Panc1 (cell line): ENCODE results near the gene EPHB1. TPM values are rescaled to one million over a fixed set of nuclear protein-coding genes. Genes with fewer than 3 reads are reported as not detected.

ENCODE experiments used
- ATAC-seq: fragments of 200-7000 bp; cut with Tn5 transposase; 2 replicates; pipeline ENCODE4 v1.9.1; 2020; ENCODE audit warnings: mild to moderate bottlenecking, moderate library complexity
- BruUV-seq: library from RNA; stranded (reverse); fragments of 400-500 nt; replicated peaks from 2 replicates; lab custom pipeline; 2021; lab: Mats Ljungman, UMichigan
- CTCF ChIA-PET: fragments of 300-600 bp; sonication (Branson Sonifier 250); formaldehyde crosslinking; loops from one replicate; lab custom pipeline; 2022; ENCODE audit warnings: antibody characterized with exemption; lab: Charles Lee
- POLR2A ChIA-PET: fragments of 300-600 bp; sonication (Branson Sonifier 250); formaldehyde crosslinking; loops from one replicate; lab custom pipeline; 2022; ENCODE audit warnings: antibody characterized with exemption; lab: Charles Lee
- DNase-seq: peaks from one replicate; pipeline ENCODE4 v3.0.0-alpha.2; 2010; ENCODE audit warnings: low read depth, low spot score
- H3K27ac ChIP-seq: 2 replicates; pipeline ENCODE4 v1.5.1; 2011; ENCODE audit warnings: mild to moderate bottlenecking, low read length, inconsistent platforms
- H3K27me3 ChIP-seq: fragments of 200-500 bp; sonication (Bioruptor generic); 2 replicates; pipeline ENCODE4 v1.6.0; 2014; ENCODE audit warnings: low read length, inconsistent platforms; ENCODE audit not compliant: control insufficient read depth, insufficient read depth
- H3K36me3 ChIP-seq: fragments of 200-500 bp; sonication (Bioruptor generic); 2 replicates; pipeline ENCODE4 v1.5.1; 2014; ENCODE audit warnings: inconsistent platforms, mild to moderate bottlenecking, low read length, moderate library complexity; ENCODE audit not compliant: control insufficient read depth, insufficient read depth
- H3K4me1 ChIP-seq: 2 replicates; pipeline ENCODE4 v1.5.1; 2011; ENCODE audit warnings: inconsistent platforms, mild to moderate bottlenecking, low read length, moderate library complexity; ENCODE audit not compliant: control insufficient read depth, insufficient read depth
- H3K4me3 ChIP-seq, 2 experiments: 2 replicates each; pipeline ENCODE4 v1.5.1; 2011 to 2012; ENCODE audit warnings: low read depth in 2 of 2, low read length in 2 of 2, mild to moderate bottlenecking in 2 of 2, inconsistent platforms in 1 of 2, moderate library complexity in 1 of 2
- H3K9me3 ChIP-seq: fragments of 200-500 bp; sonication (Bioruptor generic); 2 replicates; pipeline ENCODE4 v1.5.1; 2014; ENCODE audit warnings: low read depth, mild to moderate bottlenecking, inconsistent platforms, low read length, moderate library complexity; ENCODE audit not compliant: control insufficient read depth, insufficient read depth
- POLR2AphosphoS5 ChIP-seq: IDR thresholded peaks from 2 replicates; pipeline ENCODE4 v1.6.1; 2012; ENCODE audit warnings: mild to moderate bottlenecking, low read depth, low read length, moderate library complexity
- SIN3A ChIP-seq: IDR thresholded peaks from 2 replicates; pipeline ENCODE4 v1.6.1; 2012; ENCODE audit warnings: low read depth, mild to moderate bottlenecking, low read length, moderate library complexity, borderline replicate concordance; ENCODE audit not compliant: insufficient read depth
- TCF7L2 ChIP-seq: IDR thresholded peaks from 2 replicates; pipeline ENCODE4 v1.6.1; 2011; ENCODE audit warnings: mild to moderate bottlenecking, low read depth, low read length, inconsistent platforms
- in situ Hi-C: cut with HindIII; loops from 2 replicates; pipeline ENCODE4 v1.10.0; 2016; ENCODE audit warnings: low sequenced_read_pairs, low pct_unique_long_range_greater_than_20kb
- intact Hi-C: fragments of 100-400 bp; cut with micrococcal nuclease; formaldehyde crosslinking; loops from one replicate; pipeline ENCODE4 v1.10.0; 2022; ENCODE audit not compliant: unreplicated experiment
- total RNA-seq: library from RNA; stranded (reverse); gene quantifications from one replicate; pipeline ENCODE4 v1.2.1, GENCODE V29; 2021; ENCODE audit not compliant: unreplicated experiment
- TF ChIP-seq, protein P1 (sequence below): fragments of 450-650 bp; IDR thresholded peaks from 2 replicates; pipeline ENCODE4 v1.5.1; 2017; ENCODE audit warnings: mild to moderate bottlenecking
- TF ChIP-seq, protein P2 (sequence below), 2 experiments: IDR thresholded peaks; 2 replicates each; pipeline ENCODE4 v1.6.1; 2011 to 2012; ENCODE audit warnings: low read depth in 2 of 2, control low read depth in 1 of 2, low read length in 1 of 2, mild to moderate bottlenecking in 1 of 2, moderate library complexity in 1 of 2; ENCODE audit not compliant: insufficient read depth in 1 of 2

EPHB1 gene
- total RNA-seq, 1 experiment from 2014 or later, result 0.46 TPM

DNA sequence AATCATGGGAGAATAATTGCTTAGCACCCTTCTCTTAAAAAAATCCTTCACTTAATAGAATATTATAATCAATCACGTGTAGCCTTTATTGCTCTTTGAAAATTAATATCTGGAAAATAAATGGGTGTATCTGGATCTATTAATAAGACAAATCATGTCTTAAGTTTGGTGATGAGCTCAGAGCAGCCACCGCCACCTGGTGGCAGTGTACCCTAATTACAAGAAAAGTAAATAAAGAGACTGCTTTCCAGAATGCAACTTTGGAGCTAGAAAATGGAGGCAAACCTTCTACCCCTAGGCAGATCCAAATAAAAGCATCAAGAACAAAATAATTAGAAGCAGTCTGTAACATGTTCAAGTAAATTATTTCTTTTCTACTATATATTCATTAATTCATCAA lies 43.5 kb downstream of the EPHB1 start:
- Histone ChIP-seq H3K9me3 (no peaks in the 10 kb centered on the region), H3K4me1 (no peaks in the 10 kb centered on the region), H3K27ac (no peak overlapping the region), H3K36me3 (no peaks in the 10 kb centered on the region), H3K4me3 (no peak overlapping the region), H3K27me3 (peaks cover 10% of the 10 kb centered on the region)
- ATAC-seq (no peak), DNase-seq (no peak)
- no peak for TF ChIP-seq TCF7L2
- TF ChIP-seq SIN3A, result no peak
- TF ChIP-seq, protein P1, sequence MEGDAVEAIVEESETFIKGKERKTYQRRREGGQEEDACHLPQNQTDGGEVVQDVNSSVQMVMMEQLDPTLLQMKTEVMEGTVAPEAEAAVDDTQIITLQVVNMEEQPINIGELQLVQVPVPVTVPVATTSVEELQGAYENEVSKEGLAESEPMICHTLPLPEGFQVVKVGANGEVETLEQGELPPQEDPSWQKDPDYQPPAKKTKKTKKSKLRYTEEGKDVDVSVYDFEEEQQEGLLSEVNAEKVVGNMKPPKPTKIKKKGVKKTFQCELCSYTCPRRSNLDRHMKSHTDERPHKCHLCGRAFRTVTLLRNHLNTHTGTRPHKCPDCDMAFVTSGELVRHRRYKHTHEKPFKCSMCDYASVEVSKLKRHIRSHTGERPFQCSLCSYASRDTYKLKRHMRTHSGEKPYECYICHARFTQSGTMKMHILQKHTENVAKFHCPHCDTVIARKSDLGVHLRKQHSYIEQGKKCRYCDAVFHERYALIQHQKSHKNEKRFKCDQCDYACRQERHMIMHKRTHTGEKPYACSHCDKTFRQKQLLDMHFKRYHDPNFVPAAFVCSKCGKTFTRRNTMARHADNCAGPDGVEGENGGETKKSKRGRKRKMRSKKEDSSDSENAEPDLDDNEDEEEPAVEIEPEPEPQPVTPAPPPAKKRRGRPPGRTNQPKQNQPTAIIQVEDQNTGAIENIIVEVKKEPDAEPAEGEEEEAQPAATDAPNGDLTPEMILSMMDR, result peak; percentile 57; the same call in 1 of the 2 replicates
- TF ChIP-seq, protein P2, sequence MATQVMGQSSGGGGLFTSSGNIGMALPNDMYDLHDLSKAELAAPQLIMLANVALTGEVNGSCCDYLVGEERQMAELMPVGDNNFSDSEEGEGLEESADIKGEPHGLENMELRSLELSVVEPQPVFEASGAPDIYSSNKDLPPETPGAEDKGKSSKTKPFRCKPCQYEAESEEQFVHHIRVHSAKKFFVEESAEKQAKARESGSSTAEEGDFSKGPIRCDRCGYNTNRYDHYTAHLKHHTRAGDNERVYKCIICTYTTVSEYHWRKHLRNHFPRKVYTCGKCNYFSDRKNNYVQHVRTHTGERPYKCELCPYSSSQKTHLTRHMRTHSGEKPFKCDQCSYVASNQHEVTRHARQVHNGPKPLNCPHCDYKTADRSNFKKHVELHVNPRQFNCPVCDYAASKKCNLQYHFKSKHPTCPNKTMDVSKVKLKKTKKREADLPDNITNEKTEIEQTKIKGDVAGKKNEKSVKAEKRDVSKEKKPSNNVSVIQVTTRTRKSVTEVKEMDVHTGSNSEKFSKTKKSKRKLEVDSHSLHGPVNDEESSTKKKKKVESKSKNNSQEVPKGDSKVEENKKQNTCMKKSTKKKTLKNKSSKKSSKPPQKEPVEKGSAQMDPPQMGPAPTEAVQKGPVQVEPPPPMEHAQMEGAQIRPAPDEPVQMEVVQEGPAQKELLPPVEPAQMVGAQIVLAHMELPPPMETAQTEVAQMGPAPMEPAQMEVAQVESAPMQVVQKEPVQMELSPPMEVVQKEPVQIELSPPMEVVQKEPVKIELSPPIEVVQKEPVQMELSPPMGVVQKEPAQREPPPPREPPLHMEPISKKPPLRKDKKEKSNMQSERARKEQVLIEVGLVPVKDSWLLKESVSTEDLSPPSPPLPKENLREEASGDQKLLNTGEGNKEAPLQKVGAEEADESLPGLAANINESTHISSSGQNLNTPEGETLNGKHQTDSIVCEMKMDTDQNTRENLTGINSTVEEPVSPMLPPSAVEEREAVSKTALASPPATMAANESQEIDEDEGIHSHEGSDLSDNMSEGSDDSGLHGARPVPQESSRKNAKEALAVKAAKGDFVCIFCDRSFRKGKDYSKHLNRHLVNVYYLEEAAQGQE (IDR thresholded peaks at IDR 0.05; ENCODE audit: insufficient read depth in 1 of 2, low read depth in 2 of 2, low read length in 1 of 2), result no peak
- no peak for TF ChIP-seq POLR2AphosphoS5
- intact Hi-C loops (no loop called here), in situ Hi-C loops (no loop called here)
- BruUV-seq, result no TSS peak
- CTCF ChIA-PET, result interaction anchor here (0.6 to 0.9 kb wide), 2 partner anchors 33 to 886 kb away, joined by 3 read pairs; no protein-coding TSS in a partner anchor
- POLR2A ChIA-PET, result no interaction called here

DNA sequence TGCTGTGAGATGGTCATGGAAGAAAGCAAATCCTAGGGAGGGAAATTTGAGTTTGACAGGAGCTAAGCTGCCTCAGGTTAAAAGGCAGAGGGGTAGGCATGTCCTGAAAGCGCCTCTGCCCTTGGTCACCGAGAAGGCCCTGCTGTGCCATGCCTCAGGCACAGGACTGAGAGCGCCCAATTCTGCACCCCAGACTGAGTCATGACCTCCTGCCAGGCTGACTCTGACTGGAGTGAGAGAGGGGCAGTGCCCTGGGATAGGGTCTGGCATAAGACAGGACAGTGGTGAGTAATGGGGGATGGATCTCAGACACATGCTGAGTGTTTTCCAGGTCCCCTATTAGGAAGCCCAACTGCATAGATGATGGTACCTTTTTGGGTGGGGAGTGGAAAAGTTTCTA lies 44.4 kb downstream of the EPHB1 start:
- no peaks in the 10 kb centered on the region for H3K4me1 ChIP-seq
- intact Hi-C loops (no loop called here), in situ Hi-C loops (no loop called here)
- no peak overlapping the region for H3K27ac ChIP-seq
- ChIA-PET POLR2A (no interaction called here), CTCF (no interaction called here)
- H3K9me3 ChIP-seq, result no peaks in the 10 kb centered on the region
- ATAC-seq, result no peak; the same call in 1 of the 2 replicates
- no peak for DNase-seq
- no peak overlapping the region for H3K4me3 ChIP-seq
- peaks cover 10% of the 10 kb centered on the region for H3K27me3 ChIP-seq
- H3K36me3 ChIP-seq, result no peaks in the 10 kb centered on the region
- BruUV-seq, result no TSS peak
- TF ChIP-seq POLR2AphosphoS5 (no peak), SIN3A (no peak), TCF7L2 (no peak)
- TF ChIP-seq, protein P2 (IDR thresholded peaks at IDR 0.05; ENCODE audit: insufficient read depth in 1 of 2, low read depth in 2 of 2, low read length in 1 of 2), result no peak
- TF ChIP-seq, protein P1, result no peak
